Astrocyte (in vitro differentiated cells and primary cell): Measurements from ENCODE around the gene MRRF. TPM values are rescaled to one million over a fixed set of nuclear protein-coding genes. Genes with fewer than 3 reads are reported as not detected.

Experiments
- DNase-seq: peaks from one replicate; pipeline ENCODE4 v3.0.0-alpha.2; 2010; ENCODE audit warnings: low read depth
- FAIRE-seq: peaks from 2 replicates; lab custom pipeline; 2011; peaks lifted over from hg19 to GRCh38; lab: Jason Lieb, UNC
- H2AFZ ChIP-seq: 2 replicates; pipeline ENCODE4 v1.6.0; 2012; ENCODE audit warnings: low read depth, low read length, inconsistent platforms
- H3K27ac ChIP-seq: 2 replicates; pipeline ENCODE4 v1.5.1; 2011; ENCODE audit warnings: low read depth, low read length, inconsistent platforms
- H3K27me3 ChIP-seq: 2 replicates; pipeline ENCODE4 v1.6.0; 2011; ENCODE audit warnings: low read length, inconsistent platforms; ENCODE audit not compliant: insufficient read depth
- H3K36me3 ChIP-seq: 2 replicates; pipeline ENCODE4 v1.5.1; 2011; ENCODE audit warnings: low read length, inconsistent platforms; ENCODE audit not compliant: insufficient read depth
- H3K4me1 ChIP-seq: 2 replicates; pipeline ENCODE4 v1.5.1; 2011; ENCODE audit warnings: low read length, inconsistent platforms; ENCODE audit not compliant: insufficient read depth
- H3K4me2 ChIP-seq: 2 replicates; pipeline ENCODE4 v1.6.0; 2012; ENCODE audit warnings: low read length, inconsistent platforms
- H3K4me3 ChIP-seq: 2 replicates; pipeline ENCODE4 v1.5.1; 2011; ENCODE audit warnings: low read depth, mild to moderate bottlenecking, low read length, inconsistent platforms; ENCODE audit not compliant: insufficient read depth
- H3K79me2 ChIP-seq: 2 replicates; pipeline ENCODE4 v1.6.0; 2012; ENCODE audit warnings: mild to moderate bottlenecking, low read length, inconsistent platforms; ENCODE audit not compliant: insufficient read depth
- H3K9ac ChIP-seq: 2 replicates; pipeline ENCODE4 v1.6.0; 2012; ENCODE audit warnings: mild to moderate bottlenecking, low read length, inconsistent platforms
- H3K9me3 ChIP-seq: 2 replicates; pipeline ENCODE4 v1.5.1; 2012; ENCODE audit warnings: low read depth, mild to moderate bottlenecking, low read length, inconsistent platforms; ENCODE audit not compliant: insufficient read depth
- H4K20me1 ChIP-seq: 2 replicates; pipeline ENCODE4 v1.6.0; 2012; ENCODE audit warnings: low read length, inconsistent platforms; ENCODE audit not compliant: insufficient read depth
- H3K27ac Mint-ChIP-seq: one replicate; pipeline ENCODE4 v1.8.0; 2021; ENCODE audit warnings: mild to moderate bottlenecking, mixed read lengths; ENCODE audit not compliant: unreplicated experiment
- H3K27me3 Mint-ChIP-seq: one replicate; pipeline ENCODE4 v1.8.0; 2021; ENCODE audit warnings: low read depth, mixed read lengths; ENCODE audit not compliant: unreplicated experiment
- H3K36me3 Mint-ChIP-seq: one replicate; pipeline ENCODE4 v1.8.0; 2021; ENCODE audit warnings: low read depth, mixed read lengths; ENCODE audit not compliant: unreplicated experiment
- H3K4me1 Mint-ChIP-seq: one replicate; pipeline ENCODE4 v1.8.0; 2021; ENCODE audit warnings: low read depth, mixed read lengths; ENCODE audit not compliant: unreplicated experiment
- H3K4me3 Mint-ChIP-seq: one replicate; pipeline ENCODE4 v1.8.0; 2021; ENCODE audit warnings: mild to moderate bottlenecking, moderate library complexity, mixed read lengths; ENCODE audit not compliant: unreplicated experiment
- H3K9me3 Mint-ChIP-seq: one replicate; pipeline ENCODE4 v1.8.0; 2021; ENCODE audit warnings: mild to moderate bottlenecking, mixed read lengths; ENCODE audit not compliant: unreplicated experiment
- CTCF ChIP-seq: IDR thresholded peaks from 2 replicates; pipeline ENCODE4 v1.5.1; 2011; ENCODE audit warnings: low read depth, mild to moderate bottlenecking, inconsistent platforms, low read length, moderate library complexity; ENCODE audit not compliant: insufficient read depth
- EZH2 ChIP-seq: IDR thresholded peaks from 2 replicates; pipeline ENCODE4 v1.6.1; 2012; ENCODE audit warnings: mild to moderate bottlenecking, low read length, inconsistent platforms; ENCODE audit not compliant: insufficient read depth
- total RNA-seq: library from RNA; stranded (reverse); gene quantifications from 2 replicates; pipeline ENCODE4 v1.2.1, GENCODE V29; 2021

The MRRF gene
- total RNA-seq, 1 donor from 2014 or later = 24.0 TPM

DNA sequence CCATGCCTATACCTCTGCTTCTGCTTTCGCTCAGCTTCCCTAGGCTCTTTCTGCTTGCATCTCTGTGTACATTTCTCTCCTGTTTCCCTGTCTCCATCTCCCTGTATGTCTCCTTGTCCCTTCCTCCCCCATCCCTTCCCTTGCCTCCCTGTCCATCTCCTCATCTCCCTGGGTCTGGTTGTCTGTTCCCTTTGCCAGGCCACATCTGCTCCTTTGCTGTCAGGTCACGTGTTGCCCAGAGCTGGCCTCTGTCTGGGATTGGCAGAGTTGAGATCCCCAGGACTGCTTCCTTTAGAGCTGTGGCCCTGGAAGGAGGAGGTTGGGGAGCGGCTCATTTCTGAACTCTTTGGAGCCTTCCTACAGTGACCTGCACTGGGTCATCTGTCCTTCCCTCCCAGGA is 74.3 kb downstream of the MRRF start:
- H3K4me1 ChIP-seq = no peaks in the 10 kb centered on the region
- no peak for TF ChIP-seq CTCF
- no peak for TF ChIP-seq EZH2
- no peak overlapping the region for H2AFZ ChIP-seq
- no peak overlapping the region for H3K4me3 Mint-ChIP-seq
- no peaks in the 10 kb centered on the region for H3K36me3 ChIP-seq
- H3K4me2 ChIP-seq = no peak overlapping the region
- H3K36me3 Mint-ChIP-seq = no peaks in the 10 kb centered on the region
- peaks cover 6% of the 10 kb centered on the region for H3K4me1 Mint-ChIP-seq
- DNase-seq = no peak
- H3K9ac ChIP-seq = no peak overlapping the region
- H4K20me1 ChIP-seq = no peaks in the 10 kb centered on the region
- H3K27ac Mint-ChIP-seq = no peak overlapping the region
- H3K9me3 ChIP-seq = no peaks in the 10 kb centered on the region
- H3K9me3 Mint-ChIP-seq = peaks cover 5% of the 10 kb centered on the region
- peaks cover 30% of the 10 kb centered on the region for H3K27me3 ChIP-seq
- H3K27me3 Mint-ChIP-seq = peaks cover 50% of the 10 kb centered on the region
- H3K79me2 ChIP-seq = no peaks in the 10 kb centered on the region
- no peak overlapping the region for H3K4me3 ChIP-seq
- H3K27ac ChIP-seq = no peak overlapping the region
- no peak for FAIRE-seq

DNA sequence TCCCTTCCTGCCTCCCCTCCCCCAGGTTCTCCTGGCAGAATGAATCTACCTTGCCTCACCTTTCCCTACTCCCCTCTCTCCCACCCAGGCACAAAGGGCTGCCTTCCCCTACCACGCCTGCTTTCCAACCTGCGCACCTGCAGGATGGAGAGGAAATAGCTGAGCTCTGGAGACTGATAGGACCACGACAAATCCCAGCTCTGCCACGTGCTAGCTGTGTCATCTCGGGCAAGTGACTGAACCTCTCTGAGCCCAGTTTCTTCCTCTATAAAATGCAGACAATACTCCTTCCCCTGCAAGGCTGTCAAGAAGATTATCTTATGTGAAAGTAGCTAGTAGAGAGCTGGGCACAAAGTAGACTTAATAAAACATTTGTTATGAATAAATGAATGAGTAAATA is 74.9 kb downstream of the MRRF start:
- Histone ChIP-seq H3K9ac (no peak overlapping the region), H4K20me1 (no peaks in the 10 kb centered on the region), H3K27ac (no peak overlapping the region), H3K4me3 (no peak overlapping the region), H3K9me3 (no peaks in the 10 kb centered on the region), H3K79me2 (no peaks in the 10 kb centered on the region), H2AFZ (no peak overlapping the region), H3K4me1 (no peaks in the 10 kb centered on the region), H3K4me2 (no peak overlapping the region), H3K27me3 (peaks cover 30% of the 10 kb centered on the region), H3K36me3 (no peaks in the 10 kb centered on the region)
- no peak overlapping the region for H3K4me3 Mint-ChIP-seq
- H3K36me3 Mint-ChIP-seq = no peaks in the 10 kb centered on the region
- H3K9me3 Mint-ChIP-seq = peaks cover 6% of the 10 kb centered on the region
- no peak for TF ChIP-seq CTCF
- no peak for TF ChIP-seq EZH2
- FAIRE-seq = no peak
- peaks cover 52% of the 10 kb centered on the region for H3K27me3 Mint-ChIP-seq
- H3K4me1 Mint-ChIP-seq = peaks cover 6% of the 10 kb centered on the region
- H3K27ac Mint-ChIP-seq = no peak overlapping the region
- DNase-seq = no peak

DNA sequence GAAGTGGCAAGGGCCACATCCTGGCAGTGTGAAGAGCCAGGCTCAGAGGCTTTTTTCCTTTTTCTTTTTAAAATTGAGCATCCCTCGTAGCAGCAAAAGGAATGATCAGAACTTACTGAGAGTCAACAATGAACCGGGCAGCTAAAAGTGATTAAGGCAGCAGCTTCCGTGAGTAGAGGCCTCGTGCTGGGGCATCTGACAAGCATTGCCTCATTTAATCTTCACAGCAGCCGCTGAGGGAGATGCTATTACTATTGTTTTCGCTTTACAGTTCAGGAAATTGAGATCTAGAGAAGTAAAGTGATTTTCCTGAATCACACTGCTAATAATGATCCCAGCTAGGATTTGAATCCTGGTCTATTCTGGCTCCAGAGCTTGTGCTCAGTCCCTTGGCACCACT is 75.5 kb downstream of the MRRF start:
- FAIRE-seq = no peak
- peaks cover 6% of the 10 kb centered on the region for H3K9me3 Mint-ChIP-seq
- H3K4me3 ChIP-seq = no peak overlapping the region

More for the DNA sequence above, 75.5 kb downstream of the MRRF start:
- H4K20me1 ChIP-seq = no peaks in the 10 kb centered on the region
- peaks cover 6% of the 10 kb centered on the region for H3K4me1 Mint-ChIP-seq
- no peak for TF ChIP-seq EZH2
- TF ChIP-seq CTCF = no peak
- H3K36me3 ChIP-seq = no peaks in the 10 kb centered on the region
- H3K4me1 ChIP-seq = no peaks in the 10 kb centered on the region
- DNase-seq = no peak
- H3K9ac ChIP-seq = no peak overlapping the region
- H3K27me3 Mint-ChIP-seq = peaks cover 49% of the 10 kb centered on the region
- no peaks in the 10 kb centered on the region for H3K9me3 ChIP-seq
- H3K4me2 ChIP-seq = no peak overlapping the region
- H3K27me3 ChIP-seq = peaks cover 30% of the 10 kb centered on the region
- no peak overlapping the region for H3K27ac Mint-ChIP-seq
- H3K4me3 Mint-ChIP-seq = no peak overlapping the region
- H3K36me3 Mint-ChIP-seq = no peaks in the 10 kb centered on the region
- no peak overlapping the region for H3K27ac ChIP-seq
- no peaks in the 10 kb centered on the region for H3K79me2 ChIP-seq
- H2AFZ ChIP-seq = no peak overlapping the region
